NB4 (cell line): ENCODE data around the gene RSU1.

Experiments used
- MYC ChIP-seq: IDR thresholded peaks from 2 replicates; pipeline ENCODE4 v1.6.1; 2011; ENCODE audit warnings: low read depth, low read length
- POLR2A ChIP-seq: IDR thresholded peaks from 2 replicates; pipeline ENCODE4 v1.6.1; 2011; ENCODE audit warnings: mild to moderate bottlenecking; ENCODE audit not compliant: insufficient read length; ENCODE audit errors: extremely low read depth
- TF ChIP-seq, protein P1 (sequence below): IDR thresholded peaks from one replicate; pipeline ENCODE4 v1.5.1; 2012; ENCODE audit warnings: low read depth, low read length
- TF ChIP-seq, protein P2 (sequence below): IDR thresholded peaks from 2 replicates; pipeline ENCODE4 v1.6.1; 2011; ENCODE audit warnings: low read depth, low read length

DNA sequence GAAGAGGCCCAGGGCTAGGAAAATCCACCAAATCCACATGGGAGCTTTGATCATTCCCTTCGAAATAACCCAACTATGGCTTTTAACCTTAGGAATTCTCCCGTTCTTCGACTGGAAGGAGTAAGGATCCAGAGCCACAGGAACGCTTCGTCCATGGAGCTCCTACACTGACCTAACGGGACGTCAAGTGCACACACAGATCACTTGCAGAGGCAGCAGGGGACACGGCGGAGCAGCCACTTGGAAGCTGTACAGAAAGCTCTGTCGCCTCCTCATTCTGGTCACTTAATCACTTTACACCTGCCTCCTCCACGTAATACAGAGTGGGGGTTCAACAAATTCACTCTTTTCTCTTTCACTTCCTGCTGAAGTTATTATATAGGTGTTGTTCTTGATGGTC is 43.9 kb downstream of the RSU1 start:
- TF ChIP-seq, protein P1, sequence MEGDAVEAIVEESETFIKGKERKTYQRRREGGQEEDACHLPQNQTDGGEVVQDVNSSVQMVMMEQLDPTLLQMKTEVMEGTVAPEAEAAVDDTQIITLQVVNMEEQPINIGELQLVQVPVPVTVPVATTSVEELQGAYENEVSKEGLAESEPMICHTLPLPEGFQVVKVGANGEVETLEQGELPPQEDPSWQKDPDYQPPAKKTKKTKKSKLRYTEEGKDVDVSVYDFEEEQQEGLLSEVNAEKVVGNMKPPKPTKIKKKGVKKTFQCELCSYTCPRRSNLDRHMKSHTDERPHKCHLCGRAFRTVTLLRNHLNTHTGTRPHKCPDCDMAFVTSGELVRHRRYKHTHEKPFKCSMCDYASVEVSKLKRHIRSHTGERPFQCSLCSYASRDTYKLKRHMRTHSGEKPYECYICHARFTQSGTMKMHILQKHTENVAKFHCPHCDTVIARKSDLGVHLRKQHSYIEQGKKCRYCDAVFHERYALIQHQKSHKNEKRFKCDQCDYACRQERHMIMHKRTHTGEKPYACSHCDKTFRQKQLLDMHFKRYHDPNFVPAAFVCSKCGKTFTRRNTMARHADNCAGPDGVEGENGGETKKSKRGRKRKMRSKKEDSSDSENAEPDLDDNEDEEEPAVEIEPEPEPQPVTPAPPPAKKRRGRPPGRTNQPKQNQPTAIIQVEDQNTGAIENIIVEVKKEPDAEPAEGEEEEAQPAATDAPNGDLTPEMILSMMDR: no peak
- TF ChIP-seq, protein P2, sequence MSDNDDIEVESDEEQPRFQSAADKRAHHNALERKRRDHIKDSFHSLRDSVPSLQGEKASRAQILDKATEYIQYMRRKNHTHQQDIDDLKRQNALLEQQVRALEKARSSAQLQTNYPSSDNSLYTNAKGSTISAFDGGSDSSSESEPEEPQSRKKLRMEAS: no peak
- no peak for TF ChIP-seq POLR2A
- no peak for TF ChIP-seq MYC
